Heart right ventricle (tissue), 16 donors: Measurements from ENCODE around the gene RAB31. TPM values are rescaled to one million over a fixed set of nuclear protein-coding genes. Genes with fewer than 3 reads are reported as not detected.
A peak's percentile ranks its signal among the peaks of the same experiment; 100 is the strongest.

Experiments
- ATAC-seq, 8 donors: fragments of 200-7000 bp; cut with Tn5 transposase; one replicate each; pipeline ENCODE4 v1.9.1; 2020; ENCODE audit warnings: mild to moderate bottlenecking in 8 of 8, moderate library complexity in 8 of 8, moderate number of reproducible peaks in 1 of 8
- DNase-seq, 2 donors: peaks; one replicate each; pipeline ENCODE4 v3.0.0-alpha.2; 2020
- H3K27ac ChIP-seq, 10 donors: fragments of 200-600 bp; sonication (generic) in 2 of 10; one replicate each; pipeline versions ENCODE4 v1.5.0 to v1.8.0; 2020 to 2022; ENCODE audit warnings: mild to moderate bottlenecking in 3 of 10
- H3K27me3 ChIP-seq, 7 donors: fragments of 200-600 bp; one replicate each; pipeline ENCODE4 v1.8.0; 2021 to 2022; ENCODE audit warnings: mild to moderate bottlenecking in 2 of 7
- H3K36me3 ChIP-seq, 9 donors: fragments of 200-600 bp; sonication (generic) in 1 of 9; one replicate each; pipeline versions ENCODE4 v1.5.0 to v1.8.0; 2020 to 2022; ENCODE audit warnings: mild to moderate bottlenecking in 2 of 9
- H3K4me1 ChIP-seq, 9 donors: fragments of 200-600 bp; sonication (generic) in 1 of 9; one replicate each; pipeline versions ENCODE4 v1.5.0 to v1.8.0; 2020 to 2022; ENCODE audit warnings: mild to moderate bottlenecking in 4 of 9
- H3K4me3 ChIP-seq, 10 donors: fragments of 200-600 bp; sonication (generic) in 2 of 10; one replicate each; pipeline versions ENCODE4 v1.5.0 to v1.8.0; 2020 to 2022; ENCODE audit warnings: mild to moderate bottlenecking in 7 of 10, moderate library complexity in 2 of 10
- H3K9me3 ChIP-seq, 11 donors: fragments of 200-600 bp in 10 of 11; sonication (generic) in 2 of 11; one replicate each; pipeline versions ENCODE4 v1.5.0 to v1.8.0; 2013 to 2022; ENCODE audit warnings: mild to moderate bottlenecking in 2 of 11, control low read depth in 1 of 11, moderate library complexity in 1 of 11
- WGBS, 2 donors: extraction: QIAGEN DNeasy Blood & Tissue Kit; methylation state at CpG; one replicate each; pipeline ENCODE4 v1.1.7; 2013; ENCODE audit warnings: inconsistent platforms in 1 of 2; 5-methylcytosine and 5-hydroxymethylcytosine counted together
- intact Hi-C, 10 donors: fragments of 100-400 bp; cut with DNase I; formaldehyde crosslinking; loops; one replicate each; pipeline versions ENCODE4 v1.11.1 to v1.14.2; 2022
- polyA plus RNA-seq, 2 donors: library from polyadenylated mRNA; stranded (reverse); fragments of 200-250 nt; gene quantifications; one replicate each; pipeline ENCODE4 v1.2.3, GENCODE V29; 2013
- total RNA-seq, 10 donors: library from RNA; stranded (reverse); fragmentation: NEBNext Ultra II Directional in 3 of 10; extraction: Animal tissue kit (Norgen Biotek cat#: 25700) in 3 of 10; gene quantifications; one replicate each; pipeline versions ENCODE4 v1.2.1 to v1.2.4, GENCODE V29; 2021 to 2023
- TF ChIP-seq, protein P1 (sequence below), 9 donors: fragments of 200-600 bp; sonication (generic) in 2 of 9; IDR thresholded peaks; one replicate each; pipeline versions ENCODE4 v1.5.0 to v1.8.0; 2021 to 2022; ENCODE audit warnings: antibody characterized with exemption in 9 of 9, mild to moderate bottlenecking in 5 of 9, moderate library complexity in 1 of 9
- donor health status: Arrhythmogenic right ventricular cardiomyopathy.
- donor health status: ischemic (EF 13 %, LVEDD 7.1; RV severe dilation, severe dysfunction).
- donor health status: healthy with polysubstance abuse.
- donor health status: DM: no; HTN: yes; CAD: no.
- donor health status: DM: no; HTN: no; CAD: no.
- donor health status: ischemic (EF 25% LVEDD 6.9; RV normal size, moderate dysfunction).
- donor health status: ischemic (EF 25% LVEDD 5.7; RV mildly dilated, moderate dysfunction).
- donor health status: healthy.
- donor health status: DM: yes; HTN: yes; CAD: no.
- donor health status: Ischemic cardiomyopathy.
- donor health status: ischemic (EF 35%, LVEDD 5.7; RV mildly dilated, moderate dysfunction).
- donor health status: nonischemic (EF 11% LVEDD 7.7; RV severe dilation, severe dysfunction).
- donor health status: DM: yes; HTN: yes; CAD: no.
- donor health status: PGD.
- donor health status: ischemic (EF 29% LVEDD 5.4; RV normal size, mild dysfunction).
- donor health status: nonischemic (EF 23%, LVEDD 6.1; RV moderate dilation, normal function).

RAB31 gene
- total and polyA plus RNA-seq, 12 donors, result 4.5 to 47.8 (median 16.6) TPM

GRCh38 chr18:9743200-9744016 is 35.3 kb downstream of the RAB31 start:
- peaks cover 0 to 61% (median 9%) of the 10 kb centered on the region in 9 donors for H3K4me1 ChIP-seq
- H3K27ac ChIP-seq, result peak overlapping the region in 5 of 10 donors; percentile 4 to 84 (median 56)
- no peaks in the 10 kb centered on the region for H3K27me3 ChIP-seq
- H3K4me3 ChIP-seq, result peak overlapping the region in 2 of 10 donors; percentile 9 to 20
- intact Hi-C loops, result no loop called here
- H3K36me3 ChIP-seq, result no peaks in the 10 kb centered on the region
- 79 to 82% methylated on average over 11 of the region's 11 CpGs for WGBS, 2 donors
- ATAC-seq (peak in 3 of 8 donors; percentile 20 to 65 (median 29)), DNase-seq (no peak)
- H3K9me3 ChIP-seq, result no peaks in the 10 kb centered on the region
- TF ChIP-seq, protein P1, sequence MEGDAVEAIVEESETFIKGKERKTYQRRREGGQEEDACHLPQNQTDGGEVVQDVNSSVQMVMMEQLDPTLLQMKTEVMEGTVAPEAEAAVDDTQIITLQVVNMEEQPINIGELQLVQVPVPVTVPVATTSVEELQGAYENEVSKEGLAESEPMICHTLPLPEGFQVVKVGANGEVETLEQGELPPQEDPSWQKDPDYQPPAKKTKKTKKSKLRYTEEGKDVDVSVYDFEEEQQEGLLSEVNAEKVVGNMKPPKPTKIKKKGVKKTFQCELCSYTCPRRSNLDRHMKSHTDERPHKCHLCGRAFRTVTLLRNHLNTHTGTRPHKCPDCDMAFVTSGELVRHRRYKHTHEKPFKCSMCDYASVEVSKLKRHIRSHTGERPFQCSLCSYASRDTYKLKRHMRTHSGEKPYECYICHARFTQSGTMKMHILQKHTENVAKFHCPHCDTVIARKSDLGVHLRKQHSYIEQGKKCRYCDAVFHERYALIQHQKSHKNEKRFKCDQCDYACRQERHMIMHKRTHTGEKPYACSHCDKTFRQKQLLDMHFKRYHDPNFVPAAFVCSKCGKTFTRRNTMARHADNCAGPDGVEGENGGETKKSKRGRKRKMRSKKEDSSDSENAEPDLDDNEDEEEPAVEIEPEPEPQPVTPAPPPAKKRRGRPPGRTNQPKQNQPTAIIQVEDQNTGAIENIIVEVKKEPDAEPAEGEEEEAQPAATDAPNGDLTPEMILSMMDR (IDR thresholded peaks at IDR 0.05), result no peak

GRCh38 chr18:9746958-9747357 is 38.9 kb downstream of the RAB31 start:
- Histone ChIP-seq H3K27ac (no peak overlapping the region), H3K4me3 (no peak overlapping the region), H3K9me3 (no peaks in the 10 kb centered on the region), H3K36me3 (no peaks in the 10 kb centered on the region), H3K27me3 (no peaks in the 10 kb centered on the region), H3K4me1 (peaks cover 0 to 59% (median 4%) of the 10 kb centered on the region in 9 donors)
- TF ChIP-seq, protein P1 (IDR thresholded peaks at IDR 0.05), result no peak
- intact Hi-C loops, result no loop called here
- WGBS, 2 donors, result 90 to 97% methylated on average over 1 of the region's 1 CpG
- no peak for ATAC-seq
- no peak for DNase-seq

- Histone ChIP-seq H3K27me3 (no peaks in the 10 kb centered on the region), H3K9me3 (no peaks in the 10 kb centered on the region), H3K27ac (peak overlapping the region in 1 of 10 donors; percentile 77), H3K4me3 (no peak overlapping the region), H3K4me1 (peaks cover 0 to 52% (median 0%) of the 10 kb centered on the region in 9 donors), H3K36me3 (no peaks in the 10 kb centered on the region)
- 85 to 91% methylated on average over 4 of the region's 4 CpGs for WGBS, 2 donors
- no peak for ATAC-seq
- DNase-seq, result no peak
- intact Hi-C loops, result no loop called here
- TF ChIP-seq, protein P1 (IDR thresholded peaks at IDR 0.05), result no peak
These were observed 41.5 kb downstream of the RAB31 start for GRCh38 chr18:9749611-9750010.

DNA sequence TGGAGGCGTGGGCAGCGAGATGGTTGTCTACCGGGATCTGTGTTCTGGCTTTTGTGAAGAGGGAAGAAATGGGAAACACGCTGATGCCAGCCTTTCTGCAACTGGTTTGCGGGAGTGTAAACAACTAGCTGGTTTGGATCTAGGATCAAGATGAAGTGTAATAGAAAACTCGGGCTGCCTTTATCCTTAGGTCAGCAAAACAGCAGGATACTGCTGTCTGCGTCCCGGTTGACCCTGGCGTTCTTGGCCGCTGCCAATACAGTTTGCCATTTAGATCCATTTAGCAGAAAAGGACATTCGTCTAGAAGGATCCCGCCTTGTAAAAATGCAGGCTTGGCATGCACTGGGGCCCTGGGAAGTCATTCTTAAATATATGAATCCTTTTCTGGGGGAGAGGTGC is 42.0 kb downstream of the RAB31 start:
- Histone ChIP-seq H3K27ac (peak overlapping the region in 1 of 10 donors; percentile 77), H3K9me3 (no peaks in the 10 kb centered on the region), H3K36me3 (no peaks in the 10 kb centered on the region), H3K27me3 (no peaks in the 10 kb centered on the region), H3K4me3 (no peak overlapping the region), H3K4me1 (peaks cover 0 to 54% (median 0%) of the 10 kb centered on the region in 9 donors)
- WGBS, 2 donors, result 83 to 84% methylated on average over 12 of the region's 12 CpGs
- TF ChIP-seq, protein P1 (IDR thresholded peaks at IDR 0.05), result no peak
- ATAC-seq (no peak), DNase-seq (no peak)
- intact Hi-C loops, result no loop called here
